IPS-20b (cell line): Measurements from ENCODE around the gene ATP9B.

ENCODE experiments used
- H3K27ac ChIP-seq: one replicate; pipeline ENCODE4 v1.5.1; 2013; ENCODE audit warnings: low read length
- H3K27me3 ChIP-seq: 2 replicates; pipeline ENCODE4 v1.6.1; 2013; ENCODE audit warnings: mild to moderate bottlenecking, low read length, inconsistent platforms; ENCODE audit not compliant: insufficient read depth
- H3K36me3 ChIP-seq: 2 replicates; pipeline ENCODE4 v1.6.1; 2013; ENCODE audit warnings: low read depth, mild to moderate bottlenecking, inconsistent platforms, low read length, moderate library complexity; ENCODE audit not compliant: insufficient read depth
- H3K4me1 ChIP-seq: 2 replicates; pipeline ENCODE4 v1.6.1; 2013; ENCODE audit warnings: mild to moderate bottlenecking, control low read depth, inconsistent platforms, low read length, moderate library complexity; ENCODE audit not compliant: insufficient read depth
- H3K4me3 ChIP-seq: 2 replicates; pipeline ENCODE4 v1.5.1; 2013; ENCODE audit warnings: mild to moderate bottlenecking, low read length, inconsistent platforms
- H3K9ac ChIP-seq: 2 replicates; pipeline ENCODE4 v1.6.1; 2013; ENCODE audit warnings: low read depth, mild to moderate bottlenecking, inconsistent platforms, low read length, moderate library complexity
- H3K9me3 ChIP-seq: 2 replicates; pipeline ENCODE4 v1.6.1; 2013; ENCODE audit warnings: mild to moderate bottlenecking, low read depth, low read length, inconsistent platforms; ENCODE audit not compliant: insufficient read depth

The ATP9B gene

GRCh38 chr18:79206444-79206843, 137.2 kb downstream of the ATP9B start:
- Histone ChIP-seq H3K9me3 (no peaks in the 10 kb centered on the region), H3K4me3 (no peak overlapping the region), H3K36me3 (peaks cover 9% of the 10 kb centered on the region), H3K27ac (no peak overlapping the region), H3K27me3 (no peaks in the 10 kb centered on the region), H3K9ac (no peak overlapping the region), H3K4me1 (no peaks in the 10 kb centered on the region)

- H3K4me1 ChIP-seq = no peaks in the 10 kb centered on the region
- H3K9ac ChIP-seq = no peak overlapping the region
- H3K9me3 ChIP-seq = no peaks in the 10 kb centered on the region
- H3K36me3 ChIP-seq = peaks cover 9% of the 10 kb centered on the region
- no peak overlapping the region for H3K4me3 ChIP-seq
- H3K27ac ChIP-seq = no peak overlapping the region
- H3K27me3 ChIP-seq = no peaks in the 10 kb centered on the region
These were observed 139.7 kb downstream of the ATP9B start for GRCh38 chr18:79208906-79209305.

DNA sequence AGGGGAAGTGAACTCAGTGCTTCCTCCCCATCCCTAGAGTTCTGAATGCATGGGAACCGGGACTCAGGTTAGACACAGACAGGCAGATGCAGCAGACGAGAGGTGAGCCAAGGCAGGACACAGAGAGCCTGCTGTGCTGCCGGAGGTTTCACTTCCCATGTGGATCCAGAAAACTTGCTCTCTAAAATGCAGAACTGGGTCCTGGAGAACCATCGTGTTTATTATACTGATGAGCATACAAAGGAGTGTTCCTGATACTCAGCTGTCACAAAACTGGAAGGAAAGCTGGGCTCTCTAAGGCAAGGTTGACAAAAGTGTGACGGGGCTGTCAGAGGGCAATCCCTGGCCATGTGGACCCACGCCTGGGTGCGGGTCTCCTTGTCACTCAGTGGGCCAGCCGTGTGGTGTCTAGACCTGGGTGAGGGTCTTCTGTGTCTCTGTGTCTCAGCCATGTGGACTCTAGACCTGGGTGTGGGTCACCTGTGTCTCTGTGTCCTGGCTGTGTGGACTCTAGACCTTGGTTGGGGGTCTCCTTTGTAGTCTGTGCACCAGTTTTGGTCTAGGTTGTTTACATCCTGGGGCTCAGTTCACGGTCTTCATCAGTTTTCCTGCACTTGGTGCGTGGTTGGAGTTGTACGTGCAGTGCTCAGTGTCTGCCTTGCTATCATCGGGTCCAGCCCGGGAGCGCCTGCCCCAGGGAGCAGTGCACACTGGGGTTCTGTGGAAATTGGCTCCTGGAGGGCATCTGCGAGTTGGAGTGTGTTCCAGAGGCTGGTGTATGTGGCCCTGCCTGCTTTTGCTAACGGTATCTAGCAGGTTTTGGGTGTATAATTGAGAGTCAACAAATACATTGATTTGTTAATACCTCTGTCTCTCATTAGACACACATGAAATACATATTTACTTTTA, 141.1 kb downstream of the ATP9B start:
- H3K4me1 ChIP-seq = no peaks in the 10 kb centered on the region
- no peak overlapping the region for H3K27ac ChIP-seq
- no peak overlapping the region for H3K4me3 ChIP-seq
- H3K36me3 ChIP-seq = peaks cover 9% of the 10 kb centered on the region
- no peak overlapping the region for H3K9ac ChIP-seq
- H3K9me3 ChIP-seq = no peaks in the 10 kb centered on the region
- no peaks in the 10 kb centered on the region for H3K27me3 ChIP-seq

DNA sequence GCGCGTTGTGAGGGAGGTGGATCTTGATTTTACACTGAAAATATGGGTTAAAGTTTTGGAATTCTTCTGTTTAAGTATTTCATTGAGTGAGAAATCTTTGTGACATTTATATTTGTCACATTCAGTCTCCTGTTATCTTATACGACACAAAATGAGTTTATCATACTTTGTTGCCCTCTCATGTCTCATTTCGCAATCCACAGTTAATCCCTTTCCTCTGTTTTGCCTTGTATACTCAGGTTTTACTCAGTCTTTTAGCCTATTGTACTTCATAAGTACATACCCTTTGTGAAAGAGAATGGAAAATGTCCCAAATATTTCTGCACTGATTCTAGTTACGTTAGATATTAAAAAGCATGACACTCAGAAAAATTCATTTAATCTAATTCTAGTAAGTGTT, 142.7 kb downstream of the ATP9B start:
- Histone ChIP-seq H3K4me1 (no peaks in the 10 kb centered on the region), H3K9me3 (no peaks in the 10 kb centered on the region), H3K4me3 (no peak overlapping the region), H3K9ac (no peak overlapping the region), H3K27ac (no peak overlapping the region), H3K27me3 (no peaks in the 10 kb centered on the region), H3K36me3 (peaks cover 9% of the 10 kb centered on the region)

GRCh38 chr18:79214056-79214455, 144.9 kb downstream of the ATP9B start:
- no peak overlapping the region for H3K9ac ChIP-seq
- no peaks in the 10 kb centered on the region for H3K9me3 ChIP-seq
- no peak overlapping the region for H3K4me3 ChIP-seq
- H3K36me3 ChIP-seq = no peaks in the 10 kb centered on the region
- no peaks in the 10 kb centered on the region for H3K27me3 ChIP-seq
- H3K27ac ChIP-seq = no peak overlapping the region
- H3K4me1 ChIP-seq = no peaks in the 10 kb centered on the region

- Histone ChIP-seq H3K4me3 (no peak overlapping the region), H3K9me3 (no peaks in the 10 kb centered on the region), H3K4me1 (no peaks in the 10 kb centered on the region), H3K36me3 (no peaks in the 10 kb centered on the region), H3K27me3 (no peaks in the 10 kb centered on the region), H3K9ac (no peak overlapping the region), H3K27ac (no peak overlapping the region)
These were observed 147.0 kb downstream of the ATP9B start for GRCh38 chr18:79216176-79216575.

GRCh38 chr18:79217979-79218604, 148.9 kb downstream of the ATP9B start:
- Histone ChIP-seq H3K27me3 (no peaks in the 10 kb centered on the region), H3K4me3 (no peak overlapping the region), H3K27ac (no peak overlapping the region), H3K9ac (no peak overlapping the region), H3K9me3 (no peaks in the 10 kb centered on the region), H3K36me3 (no peaks in the 10 kb centered on the region), H3K4me1 (no peaks in the 10 kb centered on the region)

DNA sequence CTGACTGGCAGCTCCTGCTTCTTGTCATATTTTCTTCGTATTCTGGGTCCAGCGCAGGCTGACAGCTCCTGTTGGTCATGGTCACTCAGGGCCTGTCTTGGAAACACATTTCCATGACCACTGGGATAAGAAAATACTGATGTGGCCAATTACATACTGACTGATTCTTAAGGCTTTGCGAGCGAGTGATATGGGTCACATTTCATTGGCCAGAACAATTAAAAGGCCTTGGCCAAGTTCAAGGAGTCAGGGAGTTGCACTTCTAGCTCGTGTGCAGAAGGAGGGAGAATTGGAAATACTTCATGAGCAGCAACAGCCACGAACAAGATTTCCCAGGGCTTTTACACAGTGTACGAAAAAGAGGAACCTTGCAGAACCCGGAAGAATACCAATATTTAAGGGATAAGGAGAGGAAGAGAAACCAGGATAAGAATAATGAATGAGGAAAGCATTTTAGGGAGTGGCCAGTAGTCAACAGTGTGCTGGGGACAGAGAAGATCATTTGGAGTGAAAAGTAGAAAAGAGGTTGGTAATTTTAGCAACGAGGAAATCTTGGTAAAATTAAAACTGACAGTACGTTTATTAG, 149.5 kb downstream of the ATP9B start:
- no peaks in the 10 kb centered on the region for H3K27me3 ChIP-seq
- no peaks in the 10 kb centered on the region for H3K9me3 ChIP-seq
- H3K4me1 ChIP-seq = no peaks in the 10 kb centered on the region
- H3K27ac ChIP-seq = no peak overlapping the region
- no peak overlapping the region for H3K4me3 ChIP-seq
- H3K9ac ChIP-seq = no peak overlapping the region
- no peaks in the 10 kb centered on the region for H3K36me3 ChIP-seq

DNA sequence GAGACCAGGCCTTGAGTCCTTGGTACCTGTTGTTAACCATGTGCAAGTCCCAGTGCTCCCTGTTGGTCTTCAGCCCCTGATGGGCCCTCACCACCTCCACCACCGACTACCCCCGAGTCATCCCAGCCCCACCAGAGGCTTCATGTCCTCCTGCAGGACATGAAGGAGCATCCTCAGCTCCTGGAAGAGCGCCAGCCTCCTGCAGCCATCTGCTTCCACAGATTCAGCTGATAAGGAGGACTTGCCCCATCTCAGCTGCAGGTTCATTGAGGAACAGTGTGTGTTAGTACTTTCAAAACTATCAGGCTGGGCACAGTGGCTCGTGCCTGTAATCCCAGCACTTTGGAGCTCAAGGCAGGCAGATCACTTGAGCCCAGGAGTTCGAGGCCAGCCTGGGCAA, 151.9 kb downstream of the ATP9B start:
- Histone ChIP-seq H3K27me3 (no peaks in the 10 kb centered on the region), H3K4me1 (no peaks in the 10 kb centered on the region), H3K36me3 (no peaks in the 10 kb centered on the region), H3K9me3 (no peaks in the 10 kb centered on the region), H3K9ac (no peak overlapping the region), H3K27ac (no peak overlapping the region), H3K4me3 (no peak overlapping the region)

GRCh38 chr18:79222790-79223189, 153.6 kb downstream of the ATP9B start:
- no peaks in the 10 kb centered on the region for H3K9me3 ChIP-seq
- no peak overlapping the region for H3K27ac ChIP-seq
- H3K4me3 ChIP-seq = no peak overlapping the region
- no peaks in the 10 kb centered on the region for H3K36me3 ChIP-seq
- H3K27me3 ChIP-seq = no peaks in the 10 kb centered on the region
- no peak overlapping the region for H3K9ac ChIP-seq
- no peaks in the 10 kb centered on the region for H3K4me1 ChIP-seq

GRCh38 chr18:79223431-79223830, 154.2 kb downstream of the ATP9B start:
- Histone ChIP-seq H3K27me3 (no peaks in the 10 kb centered on the region), H3K9me3 (no peaks in the 10 kb centered on the region), H3K4me3 (no peak overlapping the region), H3K9ac (no peak overlapping the region), H3K27ac (no peak overlapping the region), H3K4me1 (no peaks in the 10 kb centered on the region), H3K36me3 (no peaks in the 10 kb centered on the region)

DNA sequence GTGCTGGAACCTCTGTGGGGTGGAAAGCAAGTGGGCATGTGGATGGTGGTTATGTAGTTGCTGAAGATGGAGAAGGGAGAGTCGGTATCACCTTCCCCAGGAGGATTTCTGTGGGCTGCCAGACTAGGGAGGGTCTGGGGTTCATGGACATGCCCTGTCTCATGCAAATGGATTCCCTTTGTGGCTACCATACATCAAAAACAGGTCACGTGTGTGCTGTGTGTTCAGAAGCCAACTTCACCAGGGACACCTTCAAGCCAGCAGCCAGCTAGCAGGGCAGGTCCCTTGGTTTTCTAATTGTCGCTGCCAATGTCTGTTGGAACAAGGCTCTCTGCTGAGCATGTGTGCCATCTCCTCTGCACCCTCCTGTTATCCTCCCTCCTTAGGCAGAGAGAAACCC, 155.2 kb downstream of the ATP9B start:
- no peaks in the 10 kb centered on the region for H3K27me3 ChIP-seq
- no peaks in the 10 kb centered on the region for H3K4me1 ChIP-seq
- no peaks in the 10 kb centered on the region for H3K36me3 ChIP-seq
- H3K9ac ChIP-seq = no peak overlapping the region
- H3K4me3 ChIP-seq = no peak overlapping the region
- no peak overlapping the region for H3K27ac ChIP-seq
- H3K9me3 ChIP-seq = no peaks in the 10 kb centered on the region
